ENCODE measurements around the gene TANGO2.
A peak's percentile ranks its signal among the peaks of the same experiment; 100 is the strongest.
"Not testable (repeated sequence)": the region's sequence is repeated elsewhere in the genome, so short reads cannot be mapped to it uniquely, and the experiment has no call there.

TANGO2 gene

DNA sequence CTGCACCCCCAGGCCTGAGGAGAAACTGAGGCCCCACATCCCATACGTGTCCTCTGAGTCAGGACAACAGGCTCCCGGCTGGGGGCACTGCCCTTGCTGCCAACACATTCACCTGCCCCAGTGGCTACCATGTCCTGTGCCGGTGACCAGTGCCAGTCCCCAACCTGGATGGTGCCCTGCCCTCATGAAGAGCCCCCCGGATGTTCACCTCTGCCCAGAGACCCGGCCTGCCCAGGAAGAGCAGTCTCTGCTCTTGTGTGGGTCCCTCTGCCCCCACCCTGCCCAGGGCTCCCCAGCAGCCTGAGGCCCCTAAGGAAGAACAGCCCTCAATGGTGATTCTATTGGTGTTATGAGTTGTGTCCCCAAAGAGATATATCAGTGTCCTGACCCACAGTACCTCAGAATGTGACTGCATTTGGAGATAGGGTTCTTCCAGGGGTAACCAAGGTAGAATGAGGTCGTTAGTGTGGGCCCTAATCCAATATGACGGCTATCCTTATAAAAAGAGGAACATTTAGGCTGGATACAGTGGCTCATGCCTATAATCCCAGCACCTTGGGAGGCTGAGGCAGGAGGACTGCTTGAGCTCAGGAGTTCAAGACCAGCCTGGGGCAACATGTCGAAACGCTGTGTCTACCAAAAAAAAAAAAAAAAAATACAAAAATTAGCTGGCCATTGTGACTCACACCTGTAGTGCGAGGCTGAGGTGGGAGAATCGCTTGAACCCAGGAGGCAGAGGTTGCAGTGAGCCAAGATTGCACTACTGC lies 45.9 kb downstream of the TANGO2 start:
- H3K9ac ChIP-seq (ENCODE audit: low read length), result no peak overlapping the region
- DNase-seq (ENCODE audit: low read depth), result no peak
- no peaks in the 10 kb centered on the region for H3K27me3 ChIP-seq (replicated peaks; ENCODE audit: control insufficient read depth, insufficient read depth, low read length)
- no peaks in the 10 kb centered on the region for H3K4me1 ChIP-seq (ENCODE audit: control insufficient read depth, insufficient read depth, low read length)
- H3K9me3 ChIP-seq (ENCODE audit: control insufficient read depth, low read length), result no peaks in the 10 kb centered on the region
- H3K4me3 ChIP-seq (ENCODE audit: low read length), result no peak overlapping the region
- peaks cover 29% of the 10 kb centered on the region for H3K36me3 ChIP-seq (ENCODE audit: control insufficient read depth, insufficient read depth, low read length, severe bottlenecking)

DNA sequence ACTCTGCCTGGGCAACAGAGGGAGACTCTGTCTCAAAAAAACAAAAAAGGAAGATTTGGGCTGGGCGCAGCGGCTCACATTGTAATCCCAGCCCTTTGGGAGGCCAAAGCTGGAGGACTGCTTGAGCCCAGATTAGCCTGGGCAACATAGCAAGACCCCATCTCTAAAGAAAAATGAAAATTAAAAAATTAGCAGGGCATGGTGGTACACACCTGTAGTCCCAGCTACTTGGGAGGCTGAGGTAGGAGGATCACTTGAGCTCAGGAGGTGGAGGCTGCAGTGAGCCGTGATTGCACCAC lies 46.4 kb downstream of the TANGO2 start:
- H3K4me1 ChIP-seq (ENCODE audit: control insufficient read depth, insufficient read depth, low read length); H3K27me3 ChIP-seq (replicated peaks; ENCODE audit: control insufficient read depth, insufficient read depth, low read length); H3K9me3 ChIP-seq (ENCODE audit: control insufficient read depth, low read length): not testable (repeated sequence)

DNA sequence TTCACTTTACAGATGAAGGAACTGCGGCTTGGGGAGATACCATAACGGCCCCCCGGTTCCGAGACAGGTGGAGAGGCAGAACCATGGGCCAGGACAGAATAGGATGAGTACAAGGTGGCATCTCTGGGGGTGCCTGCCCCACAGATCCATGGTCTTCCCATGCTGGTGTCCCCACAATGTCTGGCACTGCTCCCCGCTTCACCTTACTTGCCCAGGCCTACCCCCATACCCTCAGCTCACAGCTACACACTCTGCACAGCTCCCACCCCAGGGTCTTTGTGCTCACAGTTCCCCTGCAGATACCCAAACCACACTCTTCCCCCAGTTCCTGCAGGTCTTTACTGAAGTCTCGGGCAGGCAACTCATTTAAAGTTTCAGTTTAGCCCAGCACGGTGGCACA lies 47.7 kb downstream of the TANGO2 start:
- Histone ChIP-seq H3K36me3 (ENCODE audit: control insufficient read depth, insufficient read depth, low read length, severe bottlenecking) (peaks cover 12% of the 10 kb centered on the region), H3K27me3 (replicated peaks; ENCODE audit: control insufficient read depth, insufficient read depth, low read length) (no peaks in the 10 kb centered on the region), H3K9me3 (ENCODE audit: control insufficient read depth, low read length) (no peaks in the 10 kb centered on the region), H3K4me1 (ENCODE audit: control insufficient read depth, insufficient read depth, low read length) (no peaks in the 10 kb centered on the region), H3K4me3 (ENCODE audit: low read length) (no peak overlapping the region), H3K9ac (ENCODE audit: low read length) (no peak overlapping the region)
- DNase-seq (ENCODE audit: low read depth), result no peak

More for the DNA sequence above, 46.4 kb downstream of the TANGO2 start:
- not testable (repeated sequence) for H3K4me3 ChIP-seq (ENCODE audit: low read length); DNase-seq (ENCODE audit: low read depth); H3K9ac ChIP-seq (ENCODE audit: low read length)
- H3K36me3 ChIP-seq (ENCODE audit: control insufficient read depth, insufficient read depth, low read length, severe bottlenecking), result peaks cover 24% of the 10 kb centered on the region

DNA sequence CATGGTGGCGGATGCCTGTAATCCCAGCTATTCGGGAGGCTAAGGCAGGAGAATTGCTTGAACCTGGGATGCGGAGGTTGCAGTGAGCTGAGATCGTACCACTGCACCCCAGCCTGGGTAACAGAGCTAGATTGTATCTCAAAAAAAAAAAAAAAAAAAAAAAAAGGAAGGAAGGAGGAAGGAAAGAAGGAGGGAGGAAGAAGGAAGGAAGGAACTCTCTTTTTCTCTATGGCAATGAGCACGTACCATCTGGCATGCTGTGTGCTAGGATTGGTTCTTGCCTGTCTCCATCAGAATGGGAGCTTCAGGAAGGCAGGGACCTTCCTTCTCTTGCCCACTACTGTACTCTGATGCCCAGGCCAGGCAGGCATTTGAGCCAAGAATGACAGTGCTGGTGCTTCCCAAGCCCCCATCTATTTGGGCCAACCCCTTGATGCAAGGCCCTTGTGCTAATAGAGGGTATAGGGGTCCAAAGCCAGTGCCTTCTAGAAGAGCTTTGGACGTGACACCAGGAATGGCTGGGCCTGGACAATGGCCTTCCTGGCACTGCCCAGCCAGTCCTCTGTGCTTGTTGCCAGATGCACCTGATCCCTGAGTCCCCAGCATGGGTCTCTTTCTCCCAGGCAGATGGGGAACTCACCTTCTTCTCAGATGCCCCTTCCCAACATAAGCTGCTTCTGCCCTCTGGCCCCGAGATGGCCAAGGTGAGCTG lies 48.6 kb downstream of the TANGO2 start:
- Histone ChIP-seq H3K9me3 (ENCODE audit: control insufficient read depth, low read length) (no peaks in the 10 kb centered on the region), H3K4me3 (ENCODE audit: low read length) (no peak overlapping the region), H3K36me3 (ENCODE audit: control insufficient read depth, insufficient read depth, low read length, severe bottlenecking) (peaks cover 6% of the 10 kb centered on the region), H3K4me1 (ENCODE audit: control insufficient read depth, insufficient read depth, low read length) (no peaks in the 10 kb centered on the region), H3K27me3 (replicated peaks; ENCODE audit: control insufficient read depth, insufficient read depth, low read length) (no peaks in the 10 kb centered on the region), H3K9ac (ENCODE audit: low read length) (no peak overlapping the region)
- no peak for DNase-seq (ENCODE audit: low read depth)

DNA sequence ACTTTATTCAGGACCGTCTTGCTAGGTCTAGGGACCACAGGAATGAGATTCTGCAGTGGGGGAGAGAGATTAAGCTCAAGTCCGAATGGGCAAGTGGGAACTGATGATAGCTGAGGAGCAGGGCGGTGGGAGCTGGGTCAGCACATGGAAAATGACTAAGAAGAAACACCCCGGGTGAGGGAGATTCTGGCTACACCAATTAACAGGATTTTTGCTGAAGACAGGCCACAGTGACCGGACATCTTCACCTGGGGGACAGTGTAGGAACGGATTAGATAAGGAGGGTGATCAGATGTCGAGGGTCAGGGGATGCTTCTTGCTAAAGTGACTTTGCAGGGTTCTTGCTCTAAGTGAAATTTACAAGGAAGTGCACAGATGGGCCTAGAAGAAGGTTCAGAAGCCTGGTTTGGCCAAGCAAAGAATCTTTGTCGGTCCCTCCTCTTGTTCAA lies 50.6 kb downstream of the TANGO2 start:
- no peaks in the 10 kb centered on the region for H3K9me3 ChIP-seq (ENCODE audit: control insufficient read depth, low read length)
- DNase-seq (ENCODE audit: low read depth), result no peak
- no peak overlapping the region for H3K9ac ChIP-seq (ENCODE audit: low read length)
- H3K4me1 ChIP-seq (ENCODE audit: control insufficient read depth, insufficient read depth, low read length), result no peaks in the 10 kb centered on the region
- no peaks in the 10 kb centered on the region for H3K27me3 ChIP-seq (replicated peaks; ENCODE audit: control insufficient read depth, insufficient read depth, low read length)
- no peak overlapping the region for H3K4me3 ChIP-seq (ENCODE audit: low read length)
- no peaks in the 10 kb centered on the region for H3K36me3 ChIP-seq (ENCODE audit: control insufficient read depth, insufficient read depth, low read length, severe bottlenecking)

DNA sequence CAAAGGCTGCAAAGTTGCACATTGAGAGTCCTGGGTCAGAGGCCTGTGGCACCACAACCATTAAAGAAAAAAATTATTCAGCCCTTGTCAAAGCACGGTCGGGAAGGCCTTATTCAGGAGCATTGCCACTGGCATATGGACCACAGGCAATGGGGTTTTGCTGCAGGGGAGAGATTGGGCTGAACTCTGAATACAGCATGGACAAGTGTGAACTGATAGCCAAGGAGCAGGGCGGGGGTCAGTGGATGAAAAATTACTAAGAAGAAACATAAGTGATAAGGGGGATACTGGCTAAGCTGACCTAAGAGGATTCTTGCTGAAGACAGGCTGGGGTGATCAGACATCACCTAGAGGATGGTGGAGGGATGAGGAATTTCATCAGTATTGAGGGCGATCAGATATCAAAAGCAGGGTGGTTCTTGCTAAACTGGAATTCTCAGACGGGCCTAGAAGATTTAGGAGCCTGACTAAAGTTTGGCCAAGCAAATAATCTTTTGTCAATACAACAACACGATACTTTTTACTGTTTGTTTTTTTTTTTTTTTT lies 55.8 kb downstream of the TANGO2 start:
- H3K27me3 ChIP-seq (replicated peaks; ENCODE audit: control insufficient read depth, insufficient read depth, low read length), result no peaks in the 10 kb centered on the region
- peaks cover 12% of the 10 kb centered on the region for H3K4me1 ChIP-seq (ENCODE audit: control insufficient read depth, insufficient read depth, low read length)
- H3K4me3 ChIP-seq (ENCODE audit: low read length), result no peak overlapping the region
- H3K9me3 ChIP-seq (ENCODE audit: control insufficient read depth, low read length), result no peaks in the 10 kb centered on the region
- no peak overlapping the region for H3K9ac ChIP-seq (ENCODE audit: low read length)
- H3K36me3 ChIP-seq (ENCODE audit: control insufficient read depth, insufficient read depth, low read length, severe bottlenecking), result no peaks in the 10 kb centered on the region
- DNase-seq (ENCODE audit: low read depth), result no peak

DNA sequence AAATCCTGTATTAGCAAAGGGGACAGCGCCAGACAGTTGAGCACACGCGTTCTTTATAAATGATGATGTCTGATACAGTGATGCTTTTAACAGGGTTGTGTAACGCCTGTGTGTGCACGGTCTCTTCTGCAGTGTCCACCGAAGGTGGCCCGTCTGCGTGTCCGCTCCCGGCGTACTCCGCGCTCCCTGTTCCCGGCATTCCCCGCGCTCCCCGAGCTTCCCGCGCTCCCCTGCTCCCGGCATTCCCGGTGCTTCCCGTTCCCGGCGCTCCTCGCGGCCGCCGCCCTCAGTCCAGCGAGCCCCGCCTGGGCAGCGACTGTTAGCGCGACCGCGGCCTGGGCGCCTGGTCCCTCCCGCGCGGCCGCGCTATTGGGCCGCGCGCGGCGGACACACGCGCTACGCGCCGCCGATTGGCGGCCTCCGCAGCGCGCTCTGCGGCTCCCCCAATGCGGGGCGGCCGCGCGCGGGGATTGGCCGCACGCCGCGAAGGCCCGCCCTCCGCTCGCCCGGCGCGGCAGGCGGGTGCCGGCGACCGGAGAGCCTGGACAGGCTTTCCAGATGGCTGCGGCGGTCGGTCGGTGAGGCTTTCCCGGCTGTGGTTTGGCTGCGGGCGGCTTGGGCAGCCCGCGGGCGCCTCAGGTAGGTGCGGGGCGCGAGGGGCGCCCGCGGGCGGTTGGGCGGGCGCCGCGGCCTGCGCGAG lies 59.0 kb downstream of the TANGO2 start, which contains the start of gene DGCR8:
DGCR8 (plus strand) TSS at position 497 of the 700 bp plus-strand sequence. CDS start 5,723 bp downstream, outside the sequence.
- peaks cover 22% of the 10 kb centered on the region for H3K4me1 ChIP-seq (ENCODE audit: control insufficient read depth, insufficient read depth, low read length)
- peak within 1 kb of the TSS; percentile 95 for H3K9ac ChIP-seq (ENCODE audit: low read length)
- no peaks in the 10 kb centered on the region for H3K27me3 ChIP-seq (replicated peaks; ENCODE audit: control insufficient read depth, insufficient read depth, low read length)
- peak; percentile 97 for DNase-seq (ENCODE audit: low read depth)
- H3K36me3 ChIP-seq (ENCODE audit: control insufficient read depth, insufficient read depth, low read length, severe bottlenecking), result no peaks in the 10 kb centered on the region
- H3K9me3 ChIP-seq (ENCODE audit: control insufficient read depth, low read length), result no peaks in the 10 kb centered on the region
- H3K4me3 ChIP-seq (ENCODE audit: low read length), result peak within 1 kb of the TSS; percentile 95

DNA sequence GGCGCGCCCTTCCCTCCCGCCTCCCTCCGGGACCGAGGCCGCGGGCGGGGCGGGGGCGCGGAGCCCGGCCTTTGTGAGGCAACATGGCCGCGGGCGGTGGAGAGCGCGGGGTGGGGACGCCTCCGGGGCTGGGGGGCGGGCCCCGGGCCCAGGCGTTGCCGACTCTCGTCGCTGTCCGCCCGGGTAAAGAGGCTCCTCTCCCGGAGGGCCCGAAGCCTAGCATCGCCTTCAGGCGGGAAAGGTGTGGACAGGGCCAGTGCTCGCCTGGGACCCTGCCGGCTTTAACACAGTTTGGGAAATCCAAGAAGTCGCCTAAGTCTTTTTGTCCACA lies 59.5 kb downstream of the TANGO2 start:
- Histone ChIP-seq H3K36me3 (ENCODE audit: control insufficient read depth, insufficient read depth, low read length, severe bottlenecking) (peaks cover under 1% of the 10 kb centered on the region), H3K9me3 (ENCODE audit: control insufficient read depth, low read length) (no peaks in the 10 kb centered on the region), H3K9ac (ENCODE audit: low read length) (peak overlapping the region; percentile 95), H3K4me3 (ENCODE audit: low read length) (peak overlapping the region; percentile 95), H3K27me3 (replicated peaks; ENCODE audit: control insufficient read depth, insufficient read depth, low read length) (no peaks in the 10 kb centered on the region), H3K4me1 (ENCODE audit: control insufficient read depth, insufficient read depth, low read length) (peaks cover 22% of the 10 kb centered on the region)
- peak; percentile 88 for DNase-seq (ENCODE audit: low read depth)

DNA sequence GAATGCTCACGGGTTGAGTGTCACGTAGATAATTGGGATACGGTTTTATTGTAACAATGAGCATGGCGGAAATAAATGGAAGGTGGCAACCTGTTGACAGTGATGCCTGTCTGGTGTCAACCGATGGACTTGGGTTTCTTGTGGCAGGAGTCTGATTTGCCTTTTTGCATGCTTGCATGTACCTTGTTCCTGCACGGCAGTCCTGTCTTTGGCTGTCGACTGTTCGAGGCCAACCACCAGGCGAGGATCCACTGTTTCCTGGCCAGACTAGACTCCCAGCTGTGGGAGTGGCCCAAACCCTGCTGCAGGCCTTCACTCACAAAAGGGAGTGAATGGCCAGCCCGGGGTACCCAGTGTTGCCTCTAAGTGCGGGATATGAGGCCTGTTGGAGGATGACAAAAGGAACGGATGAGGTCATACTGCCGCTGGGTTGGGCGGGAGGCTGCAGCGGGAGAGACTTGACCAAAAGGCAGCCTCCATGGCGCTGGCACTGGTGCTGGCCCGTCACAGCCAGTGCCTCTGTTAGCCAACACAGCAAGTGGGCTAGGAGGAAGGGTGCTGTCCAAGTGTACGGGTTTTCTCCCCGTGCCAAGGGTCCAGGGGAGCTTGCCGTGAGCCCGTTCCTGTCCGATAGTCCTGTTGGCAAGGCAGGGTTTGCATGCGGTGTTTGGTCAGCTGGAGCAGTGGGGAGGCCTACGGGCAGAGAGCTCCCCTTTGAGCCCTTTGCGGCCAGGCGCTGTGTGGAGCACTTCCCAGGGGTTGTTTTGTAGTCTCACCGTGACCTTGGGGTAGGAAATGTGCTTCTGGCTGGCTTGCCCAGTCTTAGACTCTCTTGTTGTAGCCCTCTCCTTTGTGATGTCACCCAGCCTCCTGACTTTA lies 60.1 kb downstream of the TANGO2 start:
- no peaks in the 10 kb centered on the region for H3K27me3 ChIP-seq (replicated peaks; ENCODE audit: control insufficient read depth, insufficient read depth, low read length)
- no peaks in the 10 kb centered on the region for H3K9me3 ChIP-seq (ENCODE audit: control insufficient read depth, low read length)
- DNase-seq (ENCODE audit: low read depth), result peak; percentile 78
- peaks cover 6% of the 10 kb centered on the region for H3K36me3 ChIP-seq (ENCODE audit: control insufficient read depth, insufficient read depth, low read length, severe bottlenecking)
- peak overlapping the region; percentile 95 for H3K4me3 ChIP-seq (ENCODE audit: low read length)
- peaks cover 22% of the 10 kb centered on the region for H3K4me1 ChIP-seq (ENCODE audit: control insufficient read depth, insufficient read depth, low read length)
- peak overlapping the region; percentile 95 for H3K9ac ChIP-seq (ENCODE audit: low read length)

DNA sequence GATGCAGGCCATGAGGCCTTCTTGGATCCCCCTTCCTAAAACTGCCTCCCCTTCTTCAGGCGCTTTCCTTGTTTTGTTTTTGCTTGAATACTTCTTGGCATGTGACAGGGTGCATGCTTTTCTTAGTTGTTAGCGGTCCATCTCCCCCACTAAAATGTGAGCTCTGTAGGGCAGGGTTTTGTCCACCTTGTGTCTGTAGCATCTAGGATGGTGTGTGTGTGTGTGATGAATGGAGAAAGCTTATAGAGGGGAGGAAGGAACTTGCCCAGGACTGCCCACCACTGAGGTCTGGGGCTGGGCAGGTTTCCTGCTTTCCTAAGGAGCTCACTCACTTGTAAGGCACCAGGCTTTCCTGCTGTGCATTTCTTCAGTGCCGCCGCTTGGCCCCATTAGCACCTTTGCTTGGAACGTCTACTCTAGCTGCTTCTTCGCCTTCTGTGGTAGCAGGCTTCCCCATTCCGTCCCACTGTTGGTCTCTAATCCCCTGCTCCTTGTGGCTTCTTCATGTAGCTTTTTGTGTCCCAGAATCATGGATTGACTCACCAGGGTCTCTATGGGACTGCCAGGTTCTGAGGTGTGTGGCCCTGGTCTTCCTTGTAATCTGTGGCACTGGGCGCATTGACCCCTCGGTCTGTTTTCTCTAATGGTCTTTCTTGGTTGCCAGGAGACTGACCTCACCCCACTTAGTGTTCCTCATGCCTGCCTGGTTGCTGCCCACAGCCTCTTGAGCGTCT lies 62.4 kb downstream of the TANGO2 start:
- H3K4me3 ChIP-seq (ENCODE audit: low read length), result no peak overlapping the region
- H3K27me3 ChIP-seq (replicated peaks; ENCODE audit: control insufficient read depth, insufficient read depth, low read length), result no peaks in the 10 kb centered on the region
- peaks cover 29% of the 10 kb centered on the region for H3K36me3 ChIP-seq (ENCODE audit: control insufficient read depth, insufficient read depth, low read length, severe bottlenecking)
- peaks cover 22% of the 10 kb centered on the region for H3K4me1 ChIP-seq (ENCODE audit: control insufficient read depth, insufficient read depth, low read length)
- peak overlapping the region; percentile 10 for H3K9ac ChIP-seq (ENCODE audit: low read length)
- no peaks in the 10 kb centered on the region for H3K9me3 ChIP-seq (ENCODE audit: control insufficient read depth, low read length)
- no peak for DNase-seq (ENCODE audit: low read depth)

Data from adipocyte (in vitro differentiated cells).